SKM-1 treated with dmso at 0.1 percent for 144 hours (cell line): ENCODE measurements around the gene DDX18.

ENCODE experiments used
- DNase-seq: peaks from one replicate; lab custom pipeline; 2025; ENCODE audit not compliant: unreplicated experiment; lab: John Stamatoyannopoulos, UW

Gene DDX18

DNA sequence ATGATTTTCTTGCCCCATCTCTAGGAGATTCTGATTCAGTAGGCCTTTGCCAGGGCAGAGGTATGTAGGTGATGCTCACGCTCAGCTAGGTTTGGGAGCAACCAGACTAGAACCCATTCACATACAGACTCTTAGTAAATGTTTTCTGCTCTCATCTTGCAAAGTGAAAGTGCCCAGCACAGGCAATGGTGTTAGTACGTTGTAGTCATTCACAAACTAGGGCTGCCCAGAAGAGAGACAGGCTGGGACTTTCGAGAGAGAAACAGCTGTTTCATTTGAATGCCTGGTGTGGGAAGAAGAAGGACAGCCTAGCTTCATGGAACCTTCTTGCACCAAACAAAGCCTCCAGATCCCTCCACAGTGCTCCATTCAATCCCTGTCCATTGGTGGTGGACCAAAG is 19.4 kb downstream of the DDX18 start:
- DNase-seq, result no peak

DNA sequence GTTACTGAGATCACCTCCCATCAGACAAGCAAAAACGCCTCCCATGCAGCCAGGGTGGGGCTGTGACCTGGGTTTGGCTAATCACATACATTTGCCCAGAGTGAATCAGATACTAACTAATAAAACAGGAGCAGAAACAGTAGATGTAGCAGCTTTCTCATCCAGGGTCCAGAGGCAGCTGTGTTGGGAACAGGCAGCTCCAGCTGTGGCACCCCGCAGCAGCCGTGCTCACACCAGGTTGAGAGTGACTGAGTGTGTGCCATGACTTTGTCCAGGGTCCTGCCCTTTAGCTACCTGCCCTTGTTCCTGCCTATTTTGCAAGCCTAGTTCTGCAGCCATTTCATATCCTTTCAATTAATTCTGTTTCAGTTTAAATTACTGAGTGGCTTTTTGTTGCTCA is 20.5 kb downstream of the DDX18 start:
- no peak for DNase-seq

DNA sequence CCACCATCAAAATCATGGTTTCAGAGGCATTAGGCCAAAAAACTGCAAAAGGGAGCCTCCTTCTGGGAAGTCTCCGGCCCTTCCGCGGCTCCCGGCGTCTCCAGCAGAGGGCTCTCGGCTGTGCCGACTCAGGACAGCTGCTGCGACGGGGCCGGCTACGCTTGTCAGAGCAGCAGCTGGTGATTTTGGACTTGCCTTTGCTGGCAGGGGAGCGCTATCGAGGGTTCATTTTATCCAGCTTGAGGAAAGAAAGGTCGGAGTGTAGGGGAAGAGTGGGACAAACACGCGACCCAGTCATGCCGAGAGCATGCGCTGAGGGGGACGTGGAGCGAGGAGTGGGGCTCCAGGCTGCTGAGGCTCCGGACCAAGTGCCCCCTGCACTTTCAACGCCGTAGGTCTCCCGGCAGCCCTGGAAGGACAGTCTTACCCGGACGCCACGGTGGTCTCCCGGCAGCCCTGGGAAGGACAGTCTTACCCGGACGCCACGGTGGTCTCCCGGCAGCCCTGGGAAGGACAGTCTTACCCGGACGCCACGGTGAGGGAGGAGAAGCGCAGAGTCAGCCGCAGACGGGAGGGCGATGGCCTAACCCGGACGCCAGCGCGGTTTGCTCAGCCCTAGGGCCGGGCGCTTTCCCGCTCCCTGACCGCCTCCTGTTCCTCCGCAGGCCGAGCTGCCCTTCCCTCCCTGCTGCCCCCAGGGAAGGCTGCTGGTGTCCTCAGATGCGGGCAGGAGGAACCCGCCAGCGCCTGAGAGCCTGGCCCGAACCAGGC is 21.7 kb downstream of the DDX18 start:
- DNase-seq, result no peak

DNA sequence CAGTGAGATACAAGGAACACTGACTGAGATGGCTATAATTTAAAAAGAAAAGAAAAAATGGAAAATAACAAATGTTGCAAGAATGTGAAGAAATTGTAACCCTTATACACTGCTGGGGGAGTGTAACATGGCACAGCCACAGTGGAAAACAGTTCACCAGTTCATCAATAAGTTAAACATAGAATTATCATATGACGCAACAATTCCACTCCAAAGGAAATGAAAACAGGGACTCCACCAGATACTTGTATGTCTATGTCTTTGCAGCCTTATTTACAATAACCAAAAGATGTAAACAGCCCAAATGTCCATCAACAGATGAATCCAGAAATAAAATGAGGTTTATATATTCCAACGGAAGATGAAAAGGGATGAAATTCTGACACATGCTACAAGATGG is 30.8 kb downstream of the DDX18 start:
- no peak for DNase-seq

DNA sequence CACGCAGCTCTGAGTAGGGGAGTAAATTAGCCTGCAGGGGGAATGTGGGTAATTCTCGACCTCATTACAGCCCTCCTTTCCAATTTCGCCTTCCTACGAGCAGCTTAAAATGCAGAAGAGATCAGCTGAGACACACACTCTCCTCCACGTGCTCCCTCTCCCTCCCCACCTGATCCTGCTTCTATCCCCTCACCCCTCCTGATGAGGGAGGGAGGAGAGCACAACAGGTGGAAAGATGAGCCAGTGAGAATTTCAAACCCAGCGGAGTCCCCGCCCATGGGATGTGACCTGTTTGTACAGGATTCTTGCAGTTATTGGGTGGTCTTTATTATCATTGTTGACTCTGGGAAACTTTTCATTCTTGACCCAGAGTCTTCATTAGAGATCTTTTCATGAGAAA is 35.5 kb downstream of the DDX18 start:
- no peak for DNase-seq

DNA sequence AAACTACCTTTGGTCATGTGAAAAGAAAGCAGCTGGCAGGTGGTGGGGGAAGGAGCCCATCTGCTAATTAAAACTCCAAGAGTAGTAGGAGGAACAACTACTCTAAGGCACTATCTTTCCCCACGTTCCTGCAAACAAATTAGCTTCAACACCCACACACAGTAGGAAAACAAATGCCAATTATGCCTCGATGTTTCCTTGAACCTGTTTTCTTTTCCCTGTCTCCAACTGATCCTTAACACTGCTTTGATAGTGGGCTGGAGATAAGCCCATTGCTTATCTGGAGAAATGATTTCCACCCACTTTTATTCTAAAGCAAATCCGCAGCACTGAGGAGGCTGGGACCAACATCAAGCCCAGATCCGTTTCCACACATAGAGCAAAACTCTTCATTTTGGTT is 36.0 kb downstream of the DDX18 start:
- no peak for DNase-seq

DNA sequence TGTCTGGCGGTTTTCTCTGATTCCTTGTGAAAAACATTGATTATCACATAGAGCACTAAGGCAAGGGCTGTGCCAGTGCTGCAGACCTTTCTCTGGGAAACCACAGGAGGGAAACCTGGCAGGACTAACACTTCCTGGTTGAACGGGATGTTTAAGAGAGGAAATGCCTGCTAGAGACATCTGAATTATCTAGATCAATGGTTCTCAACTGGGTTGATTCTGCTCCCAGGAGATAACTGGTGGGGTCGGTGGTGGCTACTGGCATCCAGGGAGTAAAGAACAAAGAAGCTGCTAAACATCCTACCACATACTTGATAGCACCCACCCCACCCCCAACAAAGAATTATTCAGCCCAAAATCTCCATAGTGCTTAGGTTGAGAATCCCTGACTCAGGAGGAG is 37.5 kb downstream of the DDX18 start:
- DNase-seq, result no peak

DNA sequence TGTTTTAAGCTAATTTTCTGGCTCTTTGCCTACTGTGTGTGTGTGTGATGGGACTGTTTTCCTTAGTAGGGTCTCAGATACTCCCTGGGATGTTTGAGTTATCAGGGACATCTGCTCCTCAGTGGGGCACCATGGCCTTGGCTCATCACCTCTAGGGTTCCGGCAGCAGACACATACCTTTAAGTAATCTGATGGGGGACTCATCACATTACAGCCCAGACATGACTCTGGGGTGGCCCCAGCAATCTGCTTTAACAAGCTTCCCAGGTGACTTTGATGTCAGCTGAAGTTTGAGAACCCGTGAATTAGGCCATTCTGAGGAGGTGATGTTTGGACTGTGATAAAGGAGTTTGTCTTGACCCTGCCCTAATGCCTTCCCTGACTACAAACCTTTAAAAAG is 38.8 kb downstream of the DDX18 start:
- DNase-seq, result no peak

DNA sequence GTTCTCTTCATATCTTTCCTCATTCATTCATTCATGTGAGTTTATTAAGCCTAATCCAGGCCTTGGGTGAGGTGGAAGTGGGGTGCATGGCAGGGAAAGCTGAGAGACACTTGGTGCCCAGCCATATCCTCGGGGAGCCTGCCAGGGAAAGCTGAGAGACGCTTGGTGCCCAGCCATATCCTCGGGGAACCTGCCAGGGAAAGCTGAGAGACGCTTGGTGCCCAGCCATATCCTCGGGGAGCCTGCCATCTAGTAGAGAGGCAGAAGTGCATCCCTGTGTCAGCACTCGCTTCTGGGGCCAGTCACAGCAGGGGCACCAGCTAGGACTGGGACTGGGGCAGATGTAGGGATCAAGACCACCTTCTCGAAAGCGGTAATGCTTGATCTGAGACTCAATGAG is 39.4 kb downstream of the DDX18 start:
- no peak for DNase-seq

DNA sequence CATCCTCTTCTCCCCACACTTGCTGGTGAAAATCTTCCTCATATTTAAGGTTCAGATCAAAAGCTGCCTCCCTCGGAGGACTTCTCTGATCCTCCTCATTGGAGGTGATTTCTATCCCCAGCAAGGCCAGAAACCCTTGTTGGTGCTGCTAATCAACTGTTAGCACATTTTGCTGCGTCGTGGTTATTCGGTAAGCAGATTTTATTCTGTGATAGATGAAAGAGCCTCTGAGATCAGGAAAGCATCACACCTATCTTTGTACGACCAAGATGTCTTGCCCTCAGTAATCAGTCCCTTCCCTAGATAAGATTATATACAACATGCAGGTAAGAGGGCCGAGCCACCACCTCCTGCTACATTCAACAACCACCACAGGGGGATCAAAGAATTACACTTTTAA is 40.1 kb downstream of the DDX18 start:
- no peak for DNase-seq

DNA sequence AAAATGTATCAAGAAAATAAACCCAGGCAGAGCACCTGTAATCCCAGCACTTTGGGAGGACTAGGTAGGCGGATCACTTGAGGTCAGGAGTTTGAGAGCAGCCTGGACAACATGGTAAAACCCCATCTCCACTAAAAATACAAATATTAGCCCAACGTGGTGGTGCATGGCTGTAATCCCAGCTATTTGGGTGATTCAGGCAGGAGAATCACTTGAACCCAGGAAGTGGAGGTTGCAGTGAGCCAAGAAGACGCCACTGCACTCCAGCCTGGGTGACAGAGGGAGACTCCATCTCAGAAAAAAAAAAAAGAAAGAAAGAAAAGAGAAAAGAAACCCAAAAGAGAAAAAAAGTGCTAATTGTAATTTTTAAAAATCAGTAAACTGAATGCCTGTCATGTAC is 41.4 kb downstream of the DDX18 start:
- no peak for DNase-seq

DNA sequence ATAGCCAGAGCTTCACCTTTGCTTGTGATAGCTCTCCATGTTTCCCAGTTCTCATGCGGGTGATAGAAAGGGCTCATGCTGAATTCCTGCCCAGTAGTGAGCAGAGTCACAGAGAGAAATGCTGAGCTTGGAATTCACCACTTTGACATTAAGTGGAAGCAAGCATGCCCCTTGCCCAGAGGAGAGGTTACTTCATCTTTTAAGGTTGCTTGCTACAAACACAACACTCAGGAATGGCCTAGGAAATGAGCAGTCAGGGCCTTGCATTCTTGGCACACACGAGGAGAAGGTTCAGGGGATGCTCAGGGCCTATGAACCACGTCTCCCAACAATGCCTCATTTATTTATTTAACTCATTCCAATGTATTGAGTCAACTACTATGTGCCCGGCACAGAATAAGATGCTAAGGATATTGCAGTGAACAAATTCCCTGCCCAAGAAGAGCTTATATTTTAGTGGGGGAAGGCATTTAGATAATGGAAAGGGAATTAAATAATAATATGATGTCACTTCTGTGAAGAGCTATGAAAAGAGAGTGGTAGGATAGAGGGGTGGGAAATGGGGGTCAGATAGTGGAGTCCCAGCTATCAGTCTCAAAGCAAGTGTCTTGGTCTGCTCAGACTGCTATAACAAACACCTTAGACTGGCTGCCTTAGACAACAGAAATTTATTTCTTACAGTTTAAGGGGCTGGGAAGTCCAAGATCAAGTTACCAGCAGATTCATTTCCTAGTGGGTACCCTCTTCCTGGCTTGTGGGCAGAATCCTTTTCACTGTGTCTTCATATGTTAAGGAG is 42.1 kb downstream of the DDX18 start:
- DNase-seq, result no peak

DNA sequence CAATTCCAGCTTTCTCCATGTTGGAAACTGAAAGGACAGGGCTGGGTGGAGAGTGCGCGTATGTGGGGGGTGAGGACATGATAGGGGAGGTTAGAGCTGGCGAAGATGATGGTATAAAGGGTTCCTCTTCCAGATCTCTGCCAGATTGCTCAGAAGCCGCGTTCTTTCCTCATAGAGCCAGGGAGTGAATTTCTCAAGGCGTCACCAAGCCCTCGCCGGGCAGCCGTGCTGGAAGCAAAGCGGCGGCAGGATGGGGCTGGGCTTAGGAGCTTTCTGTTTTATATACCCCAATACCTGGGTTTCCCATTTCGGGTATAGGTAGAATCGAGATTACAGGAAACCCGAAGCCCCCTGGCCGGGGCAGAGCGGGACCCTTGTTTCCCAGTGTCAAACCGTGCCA is 43.8 kb downstream of the DDX18 start:
- DNase-seq, result no peak

DNA sequence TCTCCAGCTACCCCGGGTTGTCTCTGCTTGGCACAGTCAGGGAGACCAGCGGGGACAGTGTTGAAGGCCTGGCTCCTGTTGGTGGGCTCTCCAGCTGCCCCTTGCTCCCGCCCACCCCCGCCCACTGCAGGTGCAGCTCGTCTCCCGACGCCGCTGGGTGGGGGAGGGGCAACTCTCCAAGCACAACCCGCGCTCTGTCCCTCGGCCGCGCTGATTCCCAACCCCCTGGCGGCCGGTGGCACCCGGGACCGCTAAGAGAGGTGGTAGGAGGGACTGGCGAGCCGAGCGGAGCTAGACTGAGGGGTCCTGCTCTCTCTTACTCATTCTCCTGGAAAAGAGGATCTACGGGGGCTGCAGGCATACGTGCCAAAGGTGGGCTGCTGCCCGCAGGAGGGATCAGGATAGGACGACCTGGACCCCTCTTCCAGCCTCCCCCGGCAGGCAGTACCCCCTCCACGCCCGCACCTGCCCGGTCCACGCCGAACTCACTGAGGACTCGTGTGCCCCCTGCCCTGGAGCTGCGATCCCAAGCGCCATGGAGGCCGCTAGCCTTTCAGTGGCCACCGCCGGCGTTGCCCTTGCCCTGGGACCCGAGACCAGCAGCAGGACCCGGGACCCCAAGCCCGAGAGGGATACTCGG is 44.5 kb downstream of the DDX18 start:
- no peak for DNase-seq

DNA sequence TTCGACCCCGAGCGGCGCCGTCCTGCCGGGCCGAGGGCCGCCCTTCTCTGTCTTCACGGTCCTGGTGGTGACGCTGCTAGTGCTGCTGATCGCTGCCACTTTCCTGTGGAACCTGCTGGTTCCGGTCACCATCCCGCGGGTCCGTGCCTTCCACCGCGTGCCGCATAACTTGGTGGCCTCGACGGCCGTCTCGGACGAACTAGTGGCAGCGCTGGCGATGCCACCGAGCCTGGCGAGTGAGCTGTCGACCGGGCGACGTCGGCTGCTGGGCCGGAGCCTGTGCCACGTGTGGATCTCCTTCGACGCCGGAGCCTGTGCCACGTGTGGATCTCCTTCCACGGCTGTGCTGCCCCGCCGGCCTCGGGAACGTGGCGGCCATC is 45.0 kb downstream of the DDX18 start:
- DNase-seq, result no peak

DNA sequence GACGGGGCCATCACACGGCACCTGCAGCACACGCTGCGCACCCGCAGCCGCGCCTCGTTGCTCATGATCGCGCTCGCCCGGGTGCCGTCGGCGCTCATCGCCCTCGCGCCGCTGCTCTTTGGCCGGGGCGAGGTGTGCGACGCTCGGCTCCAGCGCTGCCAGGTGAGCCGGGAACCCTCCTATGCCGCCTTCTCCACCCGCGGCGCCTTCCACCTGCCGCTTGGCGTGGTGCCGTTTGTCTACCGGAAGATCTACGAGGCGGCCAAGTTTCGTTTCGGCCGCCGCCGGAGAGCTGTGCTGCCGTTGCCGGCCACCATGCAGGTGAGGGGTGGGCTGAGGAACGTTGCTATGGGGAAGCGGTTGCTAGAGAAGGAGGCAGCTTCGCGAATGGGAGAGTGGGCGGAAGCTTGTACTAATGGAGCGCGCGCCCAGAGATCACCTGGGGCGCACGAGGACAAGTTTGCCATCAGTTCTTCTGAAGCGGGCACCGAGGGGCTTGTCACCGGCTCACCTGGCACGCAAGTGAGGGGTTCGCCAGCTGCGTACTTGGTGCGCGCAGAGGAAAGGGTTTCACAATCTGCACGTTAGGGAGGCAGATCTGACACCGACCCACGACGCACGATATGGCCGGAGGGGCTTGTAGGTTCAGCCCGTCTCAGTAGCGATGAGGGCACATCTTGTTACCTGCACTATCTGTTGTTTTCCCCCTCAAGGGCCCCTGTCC is 45.6 kb downstream of the DDX18 start:
- DNase-seq, result no peak

DNA sequence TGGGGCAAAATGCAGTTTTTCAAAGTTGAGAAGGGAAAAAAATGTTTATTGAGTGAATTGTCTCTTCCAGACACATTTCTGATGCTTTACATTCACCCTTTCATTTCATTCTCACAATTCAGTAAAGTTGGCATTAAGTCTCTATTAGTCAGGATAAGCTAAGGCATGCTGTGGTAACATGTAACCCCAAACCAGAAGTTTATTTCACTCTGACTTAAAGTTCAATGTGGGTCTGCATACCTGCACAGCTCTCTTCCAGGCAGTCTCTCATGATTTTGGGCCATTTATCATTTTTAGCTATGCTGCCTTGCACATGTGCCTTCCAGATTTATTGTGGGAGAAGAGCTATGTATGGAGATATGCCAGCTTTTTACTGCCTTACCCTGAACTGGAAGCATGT is 48.0 kb downstream of the DDX18 start:
- DNase-seq, result no peak

DNA sequence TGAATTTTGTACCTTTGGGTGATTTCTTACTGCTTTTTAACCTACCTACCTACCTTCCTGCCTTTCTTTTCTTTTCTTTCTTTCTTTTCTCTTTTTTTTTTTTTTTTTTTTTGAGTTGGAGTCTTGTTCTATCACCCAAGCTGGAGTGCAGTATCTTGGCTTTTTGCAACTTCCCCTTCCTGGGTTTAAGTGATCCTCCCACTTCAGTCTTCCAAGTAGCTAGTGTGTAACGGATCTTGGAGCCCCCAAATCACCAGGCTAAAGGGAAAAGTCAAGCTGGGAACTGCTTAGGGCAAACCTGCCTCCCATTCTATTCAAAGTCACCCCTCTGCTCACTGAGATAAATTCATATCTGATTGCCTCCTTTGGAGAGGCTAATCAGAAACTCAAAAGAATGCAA is 61.3 kb downstream of the DDX18 start:
- DNase-seq, result no peak

DNA sequence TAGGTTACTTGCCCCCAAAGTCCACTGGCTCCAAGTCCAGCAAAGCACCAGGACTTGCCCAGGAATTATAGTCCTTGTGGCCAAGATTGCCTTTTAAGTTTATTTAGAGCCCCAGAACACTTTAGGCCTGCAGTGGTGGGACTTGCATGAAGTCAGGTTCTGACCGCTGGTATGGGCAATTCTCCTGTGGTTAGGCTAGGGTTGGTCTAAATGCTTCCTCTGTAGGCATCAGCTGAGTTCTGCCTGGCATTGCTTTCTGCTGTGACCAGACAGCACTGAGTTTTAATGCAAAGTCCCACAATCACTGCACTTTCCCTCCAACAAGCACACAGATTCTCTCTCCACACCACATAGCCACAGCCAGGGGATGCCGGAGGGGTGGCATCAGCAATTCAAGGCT is 64.5 kb downstream of the DDX18 start:
- DNase-seq, result no peak
